Chondrocyte (in vitro differentiated cells): ENCODE measurements around the gene ZNF580. TPM values are rescaled to one million over a fixed set of nuclear protein-coding genes. Genes with fewer than 3 reads are reported as not detected.
A peak's percentile ranks its signal among the peaks of the same experiment; 100 is the strongest.

Experiments used
- DNase-seq: peaks from one replicate; pipeline ENCODE4 v3.0.0; 2021; ENCODE audit warnings: mixed read lengths, low spot score
- H3K27ac Mint-ChIP-seq: one replicate; pipeline ENCODE4 v1.8.0; 2021; ENCODE audit warnings: mild to moderate bottlenecking, moderate library complexity, mixed read lengths; ENCODE audit not compliant: unreplicated experiment
- H3K27me3 Mint-ChIP-seq: 2 replicates; pipeline ENCODE4 v1.8.0; 2021; ENCODE audit warnings: low read depth, mixed read lengths
- H3K36me3 Mint-ChIP-seq: 2 replicates; pipeline ENCODE4 v1.8.0; 2021; ENCODE audit warnings: low read depth, mixed read lengths
- H3K4me1 Mint-ChIP-seq: 2 replicates; pipeline ENCODE4 v1.8.0; 2021; ENCODE audit warnings: low read depth, mild to moderate bottlenecking, mixed read lengths
- H3K4me3 Mint-ChIP-seq: one replicate; pipeline ENCODE4 v1.8.0; 2021; ENCODE audit warnings: mild to moderate bottlenecking, moderate library complexity, mixed read lengths; ENCODE audit not compliant: unreplicated experiment
- H3K9me3 Mint-ChIP-seq: 2 replicates; pipeline ENCODE4 v1.8.0; 2021; ENCODE audit warnings: low read depth, mixed read lengths
- total RNA-seq: library from RNA; stranded (reverse); gene quantifications from 3 replicates; pipeline ENCODE4 v1.2.1, GENCODE V29; 2021
- TF ChIP-seq, protein P1 (sequence below): fragments of 200-600 bp; sonication (generic); IDR thresholded peaks from 2 replicates; pipeline ENCODE4 v1.5.0; 2021; ENCODE audit warnings: antibody characterized with exemption, mild to moderate bottlenecking, moderate library complexity

The ZNF580 gene
- total RNA-seq, 1 donor from 2014 or later = 45.0 TPM

DNA sequence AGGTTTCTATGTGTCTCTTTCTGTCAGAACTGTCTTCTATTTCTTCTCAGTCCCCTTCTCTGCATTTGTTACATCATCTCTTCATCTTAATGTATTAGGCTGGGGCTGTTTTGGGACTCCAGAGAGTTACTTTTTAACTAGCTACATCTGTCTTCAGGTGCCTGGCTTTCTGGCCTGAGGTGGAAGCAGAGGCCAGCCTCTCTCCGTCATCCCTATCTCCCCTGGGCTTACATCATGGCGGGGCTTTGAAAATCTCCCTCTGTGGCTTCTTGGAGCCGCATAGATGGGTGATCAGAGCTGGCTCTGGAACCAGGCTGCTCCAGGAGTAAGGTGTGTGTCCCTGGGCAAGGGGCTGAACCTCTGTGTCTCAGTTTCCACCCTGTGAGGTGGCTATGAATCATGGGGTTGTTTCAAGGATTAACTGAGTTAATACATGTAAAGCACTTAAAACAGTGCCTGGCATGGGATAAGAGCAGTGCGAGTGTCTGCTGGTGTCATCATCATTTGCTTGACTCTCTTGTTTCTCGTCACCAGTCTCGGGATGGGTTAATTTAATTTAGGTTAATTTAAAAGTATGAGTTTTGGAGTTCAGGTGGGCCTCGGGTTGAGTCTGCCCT, 36.2 kb downstream of the ZNF580 start:
- H3K36me3 Mint-ChIP-seq = peaks cover 14% of the 10 kb centered on the region
- H3K4me3 Mint-ChIP-seq = peak overlapping the region; percentile 98
- peak overlapping the region; percentile 65 for H3K27ac Mint-ChIP-seq
- no peaks in the 10 kb centered on the region for H3K9me3 Mint-ChIP-seq
- no peaks in the 10 kb centered on the region for H3K27me3 Mint-ChIP-seq
- TF ChIP-seq, protein P1, sequence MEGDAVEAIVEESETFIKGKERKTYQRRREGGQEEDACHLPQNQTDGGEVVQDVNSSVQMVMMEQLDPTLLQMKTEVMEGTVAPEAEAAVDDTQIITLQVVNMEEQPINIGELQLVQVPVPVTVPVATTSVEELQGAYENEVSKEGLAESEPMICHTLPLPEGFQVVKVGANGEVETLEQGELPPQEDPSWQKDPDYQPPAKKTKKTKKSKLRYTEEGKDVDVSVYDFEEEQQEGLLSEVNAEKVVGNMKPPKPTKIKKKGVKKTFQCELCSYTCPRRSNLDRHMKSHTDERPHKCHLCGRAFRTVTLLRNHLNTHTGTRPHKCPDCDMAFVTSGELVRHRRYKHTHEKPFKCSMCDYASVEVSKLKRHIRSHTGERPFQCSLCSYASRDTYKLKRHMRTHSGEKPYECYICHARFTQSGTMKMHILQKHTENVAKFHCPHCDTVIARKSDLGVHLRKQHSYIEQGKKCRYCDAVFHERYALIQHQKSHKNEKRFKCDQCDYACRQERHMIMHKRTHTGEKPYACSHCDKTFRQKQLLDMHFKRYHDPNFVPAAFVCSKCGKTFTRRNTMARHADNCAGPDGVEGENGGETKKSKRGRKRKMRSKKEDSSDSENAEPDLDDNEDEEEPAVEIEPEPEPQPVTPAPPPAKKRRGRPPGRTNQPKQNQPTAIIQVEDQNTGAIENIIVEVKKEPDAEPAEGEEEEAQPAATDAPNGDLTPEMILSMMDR = no peak
- no peak for DNase-seq
- peaks cover 41% of the 10 kb centered on the region for H3K4me1 Mint-ChIP-seq

DNA sequence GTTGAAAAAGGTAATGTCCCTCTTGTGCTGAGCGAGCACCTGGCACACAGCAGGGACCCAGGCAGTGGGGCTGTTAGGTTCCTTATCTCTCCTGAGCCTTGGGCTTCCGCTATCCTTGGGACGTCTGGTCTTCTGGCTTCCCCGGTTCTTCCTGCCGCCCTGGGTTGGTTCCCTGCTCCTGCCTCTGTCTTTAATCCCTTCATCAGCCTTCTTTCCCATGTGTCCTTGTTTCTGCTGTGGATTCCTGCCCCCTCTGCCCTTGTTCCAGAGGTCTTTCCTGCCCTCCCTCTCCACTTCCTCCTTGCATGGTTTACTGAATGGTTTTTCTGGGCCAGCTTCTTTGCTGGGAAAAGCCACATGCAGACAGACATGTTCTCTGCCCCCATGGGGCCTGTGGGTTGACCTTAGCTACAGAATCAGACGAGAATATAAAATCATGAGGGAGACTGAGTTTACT, 36.8 kb downstream of the ZNF580 start:
- H3K9me3 Mint-ChIP-seq = no peaks in the 10 kb centered on the region
- H3K4me3 Mint-ChIP-seq = no peak overlapping the region
- no peaks in the 10 kb centered on the region for H3K27me3 Mint-ChIP-seq
- H3K4me1 Mint-ChIP-seq = peaks cover 37% of the 10 kb centered on the region
- no peak for DNase-seq
- H3K27ac Mint-ChIP-seq = peak overlapping the region; percentile 23
- peaks cover 14% of the 10 kb centered on the region for H3K36me3 Mint-ChIP-seq
- TF ChIP-seq, protein P1 = no peak

DNA sequence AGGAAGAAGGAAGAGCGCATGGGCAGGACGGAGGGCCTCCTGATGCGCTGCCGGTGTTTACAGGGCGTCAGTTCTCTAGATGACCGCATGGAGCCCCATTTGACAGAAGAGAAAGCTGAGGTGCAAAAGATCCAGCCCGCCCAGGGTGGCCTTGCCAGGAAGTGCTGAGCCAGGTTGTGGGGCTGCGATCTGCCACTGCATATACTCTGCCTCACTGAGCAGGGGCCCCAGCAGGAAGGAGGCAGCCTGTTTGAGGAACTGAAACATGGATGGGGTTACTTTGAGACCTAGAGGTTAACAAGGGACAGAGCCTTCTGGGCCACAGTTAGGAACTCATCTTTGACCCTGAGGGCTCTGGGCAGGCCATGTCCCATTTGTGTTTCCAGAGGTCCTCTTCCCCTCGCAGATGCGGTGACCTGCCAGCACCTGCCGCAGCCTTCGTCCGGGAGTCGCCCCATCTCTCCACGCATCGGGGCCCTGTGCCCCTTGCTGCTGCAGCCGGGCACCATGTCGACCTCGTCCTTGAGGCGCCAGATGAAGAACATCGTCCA, 37.4 kb downstream of the ZNF580 start:
- DNase-seq = peak; percentile 85
- Mint-ChIP-seq H3K4me3 (no peak overlapping the region), H3K27me3 (no peaks in the 10 kb centered on the region), H3K27ac (no peak overlapping the region), H3K9me3 (no peaks in the 10 kb centered on the region), H3K36me3 (peaks cover 14% of the 10 kb centered on the region), H3K4me1 (peaks cover 37% of the 10 kb centered on the region)
- TF ChIP-seq, protein P1 = no peak

DNA sequence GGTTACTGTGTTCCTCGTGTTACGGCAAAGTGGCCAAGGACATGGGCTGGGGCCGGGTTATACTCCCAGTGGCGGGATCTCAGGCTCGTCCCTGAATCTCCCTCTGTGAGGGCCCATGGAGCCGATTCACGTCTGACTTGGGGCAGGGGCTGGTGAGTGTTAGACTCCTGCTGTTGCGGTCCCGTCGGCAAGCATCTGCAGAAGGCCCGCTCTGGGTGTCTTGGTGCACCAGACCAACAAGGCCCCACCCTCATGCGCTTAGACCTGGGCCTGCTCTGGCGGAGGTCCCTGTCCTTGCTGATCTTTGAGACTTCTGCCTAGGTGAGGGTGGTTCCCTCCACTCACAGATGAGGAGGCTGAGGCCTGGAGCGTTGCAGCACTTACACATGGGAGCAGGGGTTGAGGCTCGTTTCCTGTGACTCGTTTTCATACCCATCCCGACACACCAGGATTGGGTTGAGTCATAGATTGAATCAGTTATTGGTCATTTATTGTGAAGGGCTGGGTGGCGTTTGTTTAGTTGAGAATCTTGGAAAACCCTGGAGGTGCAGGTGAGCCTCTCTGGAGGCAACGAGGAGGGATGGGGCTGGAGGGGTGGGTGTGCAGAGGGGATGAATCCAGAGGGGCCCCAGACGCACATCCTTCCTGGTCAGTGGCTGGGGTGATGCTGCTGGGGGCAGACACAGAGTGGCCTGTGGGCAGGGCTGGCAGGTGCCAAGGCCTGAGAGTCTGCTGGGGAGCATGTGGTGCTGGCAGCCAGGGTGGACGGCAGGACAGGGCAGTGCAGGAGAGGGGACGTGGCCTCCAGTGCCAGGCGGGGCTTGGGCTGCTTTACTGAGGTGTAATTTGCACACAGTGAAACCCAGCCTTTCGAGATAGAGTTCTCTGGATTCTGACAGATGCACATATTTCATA, 38.8 kb downstream of the ZNF580 start:
- no peaks in the 10 kb centered on the region for H3K27me3 Mint-ChIP-seq
- TF ChIP-seq, protein P1 = no peak
- peaks cover 11% of the 10 kb centered on the region for H3K36me3 Mint-ChIP-seq
- no peak overlapping the region for H3K27ac Mint-ChIP-seq
- H3K9me3 Mint-ChIP-seq = no peaks in the 10 kb centered on the region
- DNase-seq = peak; percentile 84
- H3K4me3 Mint-ChIP-seq = no peak overlapping the region
- H3K4me1 Mint-ChIP-seq = peaks cover 26% of the 10 kb centered on the region
